ENCODE data around the gene VGLL1. TPM values are rescaled to one million over a fixed set of nuclear protein-coding genes. Genes with fewer than 3 reads are reported as not detected.

Gene VGLL1
- total RNA-seq, 1 experiment from 2014 or later = not detected

DNA sequence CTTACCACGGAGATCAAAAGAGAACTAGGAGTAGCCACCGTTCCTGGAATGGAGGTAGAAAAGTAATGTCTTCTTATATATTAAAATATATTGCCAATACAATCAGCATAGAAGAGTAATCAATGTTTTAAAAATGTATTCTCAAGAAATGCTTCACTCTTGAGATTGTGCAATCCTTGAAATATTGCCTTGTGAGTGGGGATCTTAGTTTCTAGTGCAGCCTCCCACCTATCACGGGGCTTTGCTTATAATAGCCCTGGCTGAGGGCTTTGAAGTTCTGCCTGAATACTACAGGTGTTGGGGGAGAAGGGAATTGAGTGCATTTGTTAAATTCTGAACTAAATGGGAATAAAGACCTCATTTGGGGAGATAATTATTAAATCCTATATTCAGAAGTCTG, 55.5 kb downstream of the VGLL1 start:
- Histone ChIP-seq H3K4me2 (ENCODE audit: low read length) (no peak overlapping the region), H3K9me3 (ENCODE audit: control insufficient read depth in 1 of 2, insufficient read depth in 1 of 2, low read depth in 1 of 2, low read length in 2 of 2) (no peaks in the 10 kb centered on the region), H3K9ac (ENCODE audit: low read length) (no peak overlapping the region), H2AFZ (ENCODE audit: low read depth, low read length, poor library complexity, severe bottlenecking) (no peak overlapping the region), H3K9me2 (ENCODE audit: insufficient read depth) (no peaks in the 10 kb centered on the region), H3K4me3 (replicated peaks in 1 of 2; ENCODE audit: low read depth in 1 of 2, low read length in 2 of 2) (no peak overlapping the region), H3K79me2 (ENCODE audit: insufficient read depth, low read length) (no peaks in the 10 kb centered on the region), H3K4me1 (ENCODE audit: control insufficient read depth in 1 of 2, insufficient read depth in 2 of 2, low read length in 2 of 2) (no peaks in the 10 kb centered on the region; a peak in 1 of 4 replicates), H3K36me3 (ENCODE audit: control insufficient read depth in 1 of 2, insufficient read depth in 2 of 2, low read length in 2 of 2) (no peaks in the 10 kb centered on the region), H3K27ac (ENCODE audit: low read depth, low read length) (no peak overlapping the region), H3K27me3 (ENCODE audit: insufficient read depth, low read length) (no peaks in the 10 kb centered on the region), H4K20me1 (ENCODE audit: insufficient read depth) (no peaks in the 10 kb centered on the region)
- intact Hi-C loops (cut with micrococcal nuclease) = no loop called here
- DNase-seq (ENCODE audit: low read depth, low spot score) (no peak), ATAC-seq (no peak)
- POLR2A ChIA-PET = no interaction called here
- TF ChIP-seq ELF1 (IDR thresholded peaks at IDR 0.05; ENCODE audit: borderline replicate concordance, low read depth) (no peak), FOSL1 (IDR thresholded peaks at IDR 0.05; ENCODE audit: low read depth) (no peak), ZNF274 (IDR thresholded peaks at IDR 0.05; ENCODE audit: low read depth, low read length) (no peak), POLR2A (IDR thresholded peaks at IDR 0.05; ENCODE audit: borderline replicate concordance, extremely low read depth, insufficient read depth, insufficient read length) (no peak), EGR1 (IDR thresholded peaks at IDR 0.05; ENCODE audit: low read depth) (no peak), MAX (IDR thresholded peaks at IDR 0.05) (no peak), TCF7L2 (IDR thresholded peaks at IDR 0.05; ENCODE audit: borderline replicate concordance, extremely low read depth, insufficient read depth, insufficient read length) (no peak), CBX3 (IDR thresholded peaks at IDR 0.05; ENCODE audit: low read depth) (no peak), ZFX (IDR thresholded peaks at IDR 0.05) (no peak), REST (IDR thresholded peaks at IDR 0.05; ENCODE audit: low read depth) (no peak), ZBTB33 (IDR thresholded peaks at IDR 0.05; ENCODE audit: extremely low read depth, insufficient replicate concordance, low read length) (no peak), CTCF (IDR thresholded peaks at IDR 0.05 in 2 of 3, conservative IDR thresholded peaks at IDR 0.05 in 1 of 3; ENCODE audit: borderline replicate concordance in 1 of 3, insufficient read depth in 1 of 3, low read depth in 2 of 3, low read length in 2 of 3) (no peak), EZH2 (IDR thresholded peaks at IDR 0.05) (no peak), YY1 (IDR thresholded peaks at IDR 0.05; ENCODE audit: extremely low read depth, insufficient replicate concordance, low read depth, low read length) (no peak), SIN3A (IDR thresholded peaks at IDR 0.05; ENCODE audit: low read depth) (no peak), SP1 (IDR thresholded peaks at IDR 0.05; ENCODE audit: low read depth) (no peak), EZH2phosphoT487 (IDR thresholded peaks at IDR 0.05; ENCODE audit: borderline replicate concordance) (no peak), SRF (IDR thresholded peaks at IDR 0.05; ENCODE audit: low read depth) (no peak), POLR2AphosphoS5 (IDR thresholded peaks at IDR 0.05; ENCODE audit: low read depth, low read length) (no peak), JUND (IDR thresholded peaks at IDR 0.05) (no peak)
- CTCF ChIA-PET = no interaction called here
- no TSS peak for BruUV-seq (replicated peaks)
- RAD21 ChIA-PET (ENCODE audit: low non-redundant PET in 1 of 2, low total read pairs in 2 of 2, uncharacterized antibody in 2 of 2, unreplicated experiment in 2 of 2) = no interaction called here
